ENCODE results near the gene ZIC2. TPM values are rescaled to one million over a fixed set of nuclear protein-coding genes. Genes with fewer than 3 reads are reported as not detected.

Gene ZIC2
- total RNA-seq, 8 experiments from 2014 or later, result 0.14 to 48.8 (median 1.3) TPM; not detected in 1

DNA sequence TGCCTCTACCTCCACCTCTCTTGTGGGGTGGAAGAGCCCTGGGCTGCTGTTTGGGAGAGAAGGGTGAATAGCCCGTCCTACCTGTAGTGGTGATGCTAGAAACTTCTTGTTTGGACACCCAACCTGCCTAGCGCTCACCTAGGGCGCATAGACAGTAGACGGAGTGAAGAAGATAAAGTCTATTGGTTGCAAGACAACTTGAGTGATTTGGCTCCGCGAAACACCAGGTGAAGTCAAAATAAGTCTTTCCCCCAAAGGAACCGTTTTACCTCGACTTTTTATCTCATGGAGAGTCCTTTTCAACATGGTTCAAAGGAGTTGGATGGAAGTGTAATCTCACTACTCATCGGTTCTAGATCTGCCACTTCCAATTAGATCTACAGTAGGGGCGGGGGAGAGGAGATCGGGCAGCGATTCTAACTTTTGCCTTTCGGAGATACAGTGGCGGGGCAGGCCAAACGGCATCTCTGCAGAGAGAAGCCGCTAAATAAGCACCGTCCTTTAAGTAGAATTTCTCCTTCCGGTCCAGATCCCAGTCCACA, 9.3 kb upstream of the ZIC2 start:
- Histone ChIP-seq H3K27ac (no peak overlapping the region), H3K4me3 (peak overlapping the region in 1 of 5 donors; percentile 54), H3K4me1 (replicated peaks in 1 of 2) (peaks cover 0 to 6% of the 10 kb centered on the region in 2 donors)
- ATAC-seq (replicated peaks in 6 of 8), result no peak
- in situ Hi-C loops (cut with MboI; ENCODE audit: low pct_unique_long_range_greater_than_20kb in 2 of 9, low sequenced_read_pairs in 9 of 9, unreplicated experiment in 9 of 9), result no loop called here
- WGBS, 10 experiments, result 0 to 49% (median 10%) methylated on average over 2 to 17 of the region's 18 CpGs

DNA sequence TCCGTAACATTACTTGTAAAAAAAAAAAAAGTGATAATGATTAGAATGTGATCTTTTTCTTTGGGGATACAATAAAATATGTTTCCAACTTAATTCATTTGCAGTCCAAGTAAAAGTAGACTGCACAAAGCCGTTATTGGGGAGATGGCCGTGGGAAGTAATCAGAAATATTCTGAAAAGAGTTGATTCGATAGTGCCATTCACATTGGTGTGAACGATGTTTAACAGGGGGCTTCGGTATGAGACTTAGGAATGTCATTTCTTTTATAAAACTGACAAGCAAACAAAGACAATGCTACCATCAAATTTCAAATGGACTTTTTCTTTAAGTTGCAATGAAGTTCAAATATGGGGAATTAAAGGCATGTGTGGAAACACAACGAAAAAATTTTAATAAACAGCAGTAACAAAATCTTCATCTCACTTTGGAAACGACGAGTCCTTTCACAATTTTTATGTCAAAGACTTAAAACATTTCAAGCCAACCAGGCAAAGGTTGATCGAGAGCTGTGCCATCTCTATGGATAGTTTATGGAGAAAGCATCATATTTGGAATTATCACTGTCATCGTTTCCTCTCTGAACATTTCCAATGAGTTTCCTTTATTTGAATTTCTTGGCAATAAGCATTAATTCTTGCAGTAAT, 8.3 kb upstream of the ZIC2 start:
- Histone ChIP-seq H3K27ac (no peak overlapping the region), H3K4me1 (replicated peaks in 1 of 2) (peaks cover 0 to 7% of the 10 kb centered on the region in 2 donors), H3K4me3 (no peak overlapping the region)
- no peak for ATAC-seq (replicated peaks in 6 of 8)
- WGBS, 10 experiments, result 8 to 48% (median 23%) methylated on average over 7 to 11 of the region's 11 CpGs; no CpG with 5 or more reads in 1 of the 10 experiments
- in situ Hi-C loops (cut with MboI; ENCODE audit: low pct_unique_long_range_greater_than_20kb in 2 of 9, low sequenced_read_pairs in 9 of 9, unreplicated experiment in 9 of 9), result no loop called here

DNA sequence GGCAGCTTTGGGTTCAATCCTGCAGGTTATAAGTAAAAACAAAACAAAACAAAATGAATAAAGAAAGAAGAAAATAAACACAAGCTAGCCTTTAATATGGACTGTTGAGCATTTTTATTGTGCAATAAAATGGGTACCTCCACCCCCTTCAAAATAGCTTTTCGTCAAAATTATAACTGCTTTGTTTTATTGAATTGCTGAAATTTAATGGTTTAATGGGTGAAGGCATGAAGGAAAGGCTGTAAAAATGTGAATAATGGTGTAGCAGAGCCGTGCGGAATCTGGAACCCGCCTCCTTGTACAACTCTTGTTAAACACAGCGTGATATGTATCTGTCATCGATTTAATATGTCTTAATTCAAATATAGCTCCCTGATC, 7.8 kb upstream of the ZIC2 start:
- in situ Hi-C loops (cut with MboI; ENCODE audit: low pct_unique_long_range_greater_than_20kb in 2 of 9, low sequenced_read_pairs in 9 of 9, unreplicated experiment in 9 of 9), result no loop called here

DNA sequence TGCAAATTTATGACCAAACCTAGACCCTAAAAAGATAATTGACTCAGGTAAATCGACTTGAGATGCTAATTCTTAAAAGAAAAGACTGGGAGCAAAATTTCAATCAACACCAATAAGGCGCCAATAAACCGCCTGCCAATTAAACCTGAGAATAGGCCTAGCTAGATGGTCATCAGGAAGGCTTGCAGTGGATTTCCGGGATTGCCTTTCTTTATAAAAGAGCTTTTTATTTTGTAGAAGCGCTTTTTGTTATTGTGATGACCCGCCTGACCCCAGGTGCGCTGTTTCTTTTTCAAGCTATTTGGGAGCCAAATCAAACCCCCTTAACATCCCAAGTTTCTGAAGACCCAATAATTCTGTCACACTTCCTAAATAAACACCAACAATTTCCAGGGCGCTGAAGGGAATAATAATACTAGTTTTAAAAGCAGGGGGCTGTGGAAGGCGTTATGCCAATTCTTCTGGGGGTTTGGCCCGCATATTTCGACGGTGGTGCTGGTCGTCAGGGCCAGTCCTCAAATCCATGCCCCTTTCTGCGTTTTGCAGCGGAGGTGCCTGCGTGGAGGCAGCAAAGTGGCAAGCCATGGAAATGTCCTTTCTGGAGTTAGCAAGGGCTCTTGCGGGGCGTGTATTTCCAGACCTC, 7.2 kb upstream of the ZIC2 start:
- H3K4me3 ChIP-seq, result no peak overlapping the region
- peaks cover 0 to 6% of the 10 kb centered on the region in 2 donors for H3K4me1 ChIP-seq (replicated peaks in 1 of 2)
- no peak overlapping the region for H3K27ac ChIP-seq
- ATAC-seq (replicated peaks in 6 of 8), result no peak
- 18 to 70% (median 43%) methylated on average over 3 to 16 of the region's 18 CpGs for WGBS, 10 experiments
- in situ Hi-C loops (cut with MboI; ENCODE audit: low pct_unique_long_range_greater_than_20kb in 2 of 9, low sequenced_read_pairs in 9 of 9, unreplicated experiment in 9 of 9), result no loop called here

More for the DNA sequence above, 7.8 kb upstream of the ZIC2 start:
- ATAC-seq (replicated peaks in 6 of 8), result no peak
- Histone ChIP-seq H3K27ac (no peak overlapping the region), H3K4me3 (no peak overlapping the region), H3K4me1 (replicated peaks in 1 of 2) (peaks cover 0 to 9% of the 10 kb centered on the region in 2 donors)
- WGBS, 10 experiments, result 16 to 69% (median 42%) methylated on average over 3 to 6 of the region's 6 CpGs

DNA sequence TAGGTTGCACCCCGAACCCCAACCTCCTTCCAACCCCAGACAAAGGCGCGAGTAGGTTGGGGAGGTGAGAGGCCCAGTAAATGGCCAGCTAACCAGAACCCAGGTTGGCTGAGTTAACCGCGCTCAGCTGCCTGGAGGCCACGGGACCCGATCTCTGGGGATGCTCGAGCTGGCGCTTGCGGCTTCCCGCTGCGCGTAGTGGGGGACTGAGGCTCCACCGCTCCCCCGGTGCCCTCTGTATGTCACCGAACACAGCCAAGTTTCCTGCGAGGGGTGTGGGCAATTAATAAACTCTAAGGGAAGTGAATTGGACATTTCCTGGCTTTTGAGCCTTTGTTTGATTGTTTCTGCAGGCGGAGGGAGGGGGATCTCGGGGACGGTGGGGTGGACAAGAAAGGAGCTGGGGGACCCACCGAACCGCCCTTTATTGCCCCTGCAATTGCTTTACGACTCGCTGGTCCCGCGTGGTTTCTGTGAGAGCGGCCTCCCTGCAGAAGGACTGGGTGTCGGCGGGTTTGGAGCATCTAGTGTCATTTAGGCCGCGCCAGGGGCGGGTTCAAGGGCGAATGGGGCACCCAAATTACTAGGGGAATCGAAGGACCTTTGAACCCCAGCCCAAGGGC, 6.5 kb upstream of the ZIC2 start:
- H3K27ac ChIP-seq, result no peak overlapping the region
- H3K4me3 ChIP-seq, result no peak overlapping the region
- peaks cover 0 to 6% of the 10 kb centered on the region in 2 donors for H3K4me1 ChIP-seq (replicated peaks in 1 of 2)
- 0 to 62% (median 24%) methylated on average over 1 to 14 of the region's 34 CpGs; no CpG with 5 or more reads in 4 of the 10 experiments for WGBS, 10 experiments
- in situ Hi-C loops (cut with MboI; ENCODE audit: low pct_unique_long_range_greater_than_20kb in 2 of 9, low sequenced_read_pairs in 9 of 9, unreplicated experiment in 9 of 9), result loop anchor here in 1 of 9 experiments (25.0 kb wide), 1 partner anchor 313 kb away; no protein-coding TSS in a partner anchor
- no peak for ATAC-seq (replicated peaks in 6 of 8)

DNA sequence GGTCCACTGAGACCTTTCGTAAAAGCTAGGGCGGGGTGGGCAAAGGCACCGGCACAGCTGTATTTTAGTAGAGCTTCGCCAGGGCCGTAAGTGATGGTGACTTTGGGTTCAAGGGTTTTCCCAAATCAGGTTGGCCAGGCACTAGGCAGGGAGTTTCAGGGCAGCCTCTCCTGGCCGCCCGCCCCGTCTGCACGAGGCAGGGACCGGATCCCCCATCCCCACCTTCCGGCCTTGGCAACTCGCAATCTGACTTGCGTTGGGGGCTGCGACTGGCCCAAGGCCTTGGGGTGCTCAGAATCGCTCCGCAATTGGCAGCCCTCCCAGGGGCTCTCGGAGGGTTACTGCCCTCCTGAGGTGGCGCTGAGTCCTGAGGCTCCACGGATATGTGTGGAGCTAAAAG, 6.0 kb upstream of the ZIC2 start:
- WGBS, 10 experiments, result 15 to 100% (median 81%) methylated on average over 1 to 4 of the region's 19 CpGs; no CpG with 5 or more reads in 6 of the 10 experiments
- ATAC-seq (replicated peaks in 6 of 8), result no peak
- H3K27ac ChIP-seq, result no peak overlapping the region

DNA sequence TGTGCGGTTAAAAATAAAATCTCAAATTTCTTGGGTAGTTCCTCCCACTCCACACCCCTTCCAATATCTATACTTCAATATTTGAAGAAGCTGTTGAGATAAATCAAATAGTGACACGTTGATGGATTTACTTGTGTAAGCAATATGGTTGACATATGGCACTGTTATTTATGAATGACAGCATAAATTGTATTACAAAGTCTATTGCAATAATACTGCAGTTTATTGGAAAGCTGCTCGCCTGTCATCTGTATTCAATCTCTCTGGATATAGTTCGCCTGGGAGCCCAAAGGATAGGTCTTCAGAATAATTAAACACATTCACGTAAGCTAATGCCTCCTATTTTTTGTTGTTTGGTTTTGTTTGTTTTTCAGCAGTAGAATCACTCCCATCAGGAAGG, 5.0 kb upstream of the ZIC2 start:
- peaks cover 0 to 6% of the 10 kb centered on the region in 2 donors for H3K4me1 ChIP-seq (replicated peaks in 1 of 2)

More for the DNA sequence above, 6.0 kb upstream of the ZIC2 start:
- in situ Hi-C loops (cut with MboI; ENCODE audit: low pct_unique_long_range_greater_than_20kb in 2 of 9, low sequenced_read_pairs in 9 of 9, unreplicated experiment in 9 of 9), result loop anchor here in 1 of 9 experiments (25.0 kb wide), 1 partner anchor 313 kb away; no protein-coding TSS in a partner anchor
- Histone ChIP-seq H3K4me1 (replicated peaks in 1 of 2) (peaks cover 0 to 6% of the 10 kb centered on the region in 2 donors), H3K4me3 (no peak overlapping the region)

DNA sequence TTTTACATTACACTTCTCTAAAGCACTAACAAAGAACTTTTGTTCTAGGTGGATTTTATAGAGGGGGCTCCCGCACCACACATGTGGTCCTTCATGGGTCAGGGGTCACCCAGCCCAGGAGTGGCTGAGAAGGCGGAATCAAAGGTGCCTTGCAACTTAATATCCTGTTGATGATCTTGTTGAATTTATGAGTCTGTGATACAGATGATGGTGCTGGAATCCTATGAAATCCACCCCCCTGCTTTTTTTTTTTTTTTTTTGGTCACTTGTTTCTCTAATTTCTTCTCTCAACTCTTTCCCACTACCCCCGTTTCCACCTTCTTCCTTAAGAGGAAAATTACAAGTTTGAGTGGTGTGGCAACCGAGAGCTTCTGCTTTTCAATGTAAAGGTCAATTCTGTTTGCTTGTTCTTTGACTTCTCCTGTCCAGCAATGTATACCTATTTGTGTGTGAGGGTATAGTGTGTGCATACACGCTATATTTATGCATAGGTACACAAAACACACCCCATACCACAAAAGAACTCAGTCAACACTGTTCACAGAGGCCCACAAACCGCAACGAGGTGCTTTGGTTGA, 4.2 kb upstream of the ZIC2 start:
- no peak overlapping the region for H3K27ac ChIP-seq
- WGBS, 10 experiments, result 20 to 78% (median 53%) methylated on average over 1 to 7 of the region's 7 CpGs
- in situ Hi-C loops (cut with MboI; ENCODE audit: low pct_unique_long_range_greater_than_20kb in 2 of 9, low sequenced_read_pairs in 9 of 9, unreplicated experiment in 9 of 9), result loop anchor here in 1 of 9 experiments (25.0 kb wide), 1 partner anchor 315 kb away; no protein-coding TSS in a partner anchor
- H3K4me3 ChIP-seq, result no peak overlapping the region
- ATAC-seq (replicated peaks in 6 of 8), result no peak
- H3K4me1 ChIP-seq (replicated peaks in 1 of 2), result peaks cover 0 to 6% of the 10 kb centered on the region in 2 donors

More for the DNA sequence above, 5.0 kb upstream of the ZIC2 start:
- Histone ChIP-seq H3K4me3 (no peak overlapping the region), H3K27ac (no peak overlapping the region)
- in situ Hi-C loops (cut with MboI; ENCODE audit: low pct_unique_long_range_greater_than_20kb in 2 of 9, low sequenced_read_pairs in 9 of 9, unreplicated experiment in 9 of 9), result loop anchor here in 1 of 9 experiments (25.0 kb wide), 1 partner anchor 314 kb away; no protein-coding TSS in a partner anchor
- no peak for ATAC-seq (replicated peaks in 6 of 8)
- 23 to 96% (median 57%) methylated on average over 1 to 5 of the region's 5 CpGs; no CpG with 5 or more reads in 1 of the 10 experiments for WGBS, 10 experiments

DNA sequence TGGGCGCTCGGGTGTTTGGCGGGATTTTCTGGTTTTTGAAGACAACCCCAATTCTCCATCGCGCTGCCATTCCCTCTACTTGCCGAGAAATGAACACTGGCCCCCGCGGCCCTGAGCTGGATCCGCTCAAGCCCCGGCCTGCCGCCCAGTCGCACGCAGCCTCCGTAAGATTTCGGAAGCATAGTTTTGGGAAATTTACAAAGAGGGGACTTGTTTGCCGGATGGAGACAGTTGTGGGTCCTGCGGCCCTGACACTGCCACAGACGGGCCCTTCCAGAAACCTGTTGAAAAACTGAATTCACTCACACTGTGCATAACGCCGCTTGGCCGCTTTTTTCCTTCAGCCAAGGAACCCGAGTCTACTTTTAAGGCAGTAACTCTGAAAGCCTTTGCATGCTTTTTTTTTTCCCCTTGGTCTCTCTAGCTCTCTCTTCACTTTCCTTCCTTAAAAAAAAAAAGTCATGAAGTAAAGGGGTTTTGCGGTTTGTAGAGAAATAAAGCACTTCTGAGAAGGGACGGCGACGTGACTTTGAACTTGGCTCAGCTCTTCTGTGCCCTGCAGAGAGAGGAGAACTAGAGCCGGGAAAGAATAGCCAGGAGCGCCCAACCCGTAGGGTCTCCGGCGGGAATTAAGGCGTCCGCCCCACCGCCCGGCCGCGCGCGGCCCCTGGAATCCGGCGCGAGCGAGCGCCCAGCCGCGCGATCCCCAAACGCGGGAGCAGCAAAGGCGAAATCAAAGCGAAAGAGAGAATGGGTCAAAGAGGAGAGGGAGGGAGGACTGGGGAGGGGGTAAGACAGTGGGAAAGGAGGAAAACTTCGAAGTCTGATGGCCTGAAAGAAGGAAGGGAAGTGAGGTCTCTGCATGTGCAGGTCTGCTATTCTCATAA, 3.4 kb upstream of the ZIC2 start:
- no peak overlapping the region for H3K27ac ChIP-seq
- WGBS, 10 experiments, result 4 to 50% (median 26%) methylated on average over 3 to 39 of the region's 52 CpGs
- H3K4me1 ChIP-seq (replicated peaks in 1 of 2), result peaks cover 0 to 6% of the 10 kb centered on the region in 2 donors
- ATAC-seq (replicated peaks in 6 of 8), result no peak
- in situ Hi-C loops (cut with MboI; ENCODE audit: low pct_unique_long_range_greater_than_20kb in 2 of 9, low sequenced_read_pairs in 9 of 9, unreplicated experiment in 9 of 9), result loop anchor here in 1 of 9 experiments (25.0 kb wide), 1 partner anchor 316 kb away; no protein-coding TSS in a partner anchor
- H3K4me3 ChIP-seq, result peak overlapping the region in 1 of 5 donors; percentile 84

DNA sequence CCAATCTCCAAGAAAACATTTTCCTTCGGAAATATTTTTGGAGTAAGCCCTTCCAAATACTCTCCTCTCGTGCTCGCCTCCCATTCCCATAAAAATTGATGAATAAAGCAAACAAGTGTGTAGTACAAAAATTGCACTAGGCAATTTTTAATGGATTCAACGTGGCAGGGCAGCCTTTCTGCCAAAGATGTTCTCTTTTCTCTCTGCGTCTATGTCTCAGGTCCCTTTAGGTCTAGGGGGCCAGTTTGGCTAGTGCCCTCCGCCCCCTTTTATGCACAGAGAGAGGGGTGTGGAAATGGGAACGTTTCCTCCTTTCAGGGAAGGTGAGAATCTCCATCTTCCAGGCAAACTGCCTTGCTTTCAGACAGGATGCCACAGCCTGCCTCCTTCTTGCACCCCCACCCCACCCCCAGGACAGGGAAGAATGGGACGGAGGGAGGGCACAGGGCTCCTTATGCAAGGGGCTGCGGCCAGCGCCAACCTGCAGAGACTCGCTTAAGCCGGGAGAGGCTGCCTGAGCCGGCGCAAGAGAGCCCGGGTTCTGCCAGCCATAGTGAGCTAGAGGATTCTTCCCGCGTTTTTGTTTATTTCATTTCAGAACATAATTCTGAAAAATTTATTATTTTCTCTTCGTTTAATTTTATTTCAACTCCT, 2.7 kb upstream of the ZIC2 start:
- Histone ChIP-seq H3K4me3 (peak overlapping the region in 3 of 5 donors; percentile 42 to 84 (median 58)), H3K27ac (peak overlapping the region in 1 of 2 donors; percentile 92), H3K4me1 (replicated peaks in 1 of 2) (peaks cover 0 to 6% of the 10 kb centered on the region in 2 donors)
- in situ Hi-C loops (cut with MboI; ENCODE audit: low pct_unique_long_range_greater_than_20kb in 2 of 9, low sequenced_read_pairs in 9 of 9, unreplicated experiment in 9 of 9), result loop anchor here in 1 of 9 experiments (25.0 kb wide), 1 partner anchor 317 kb away; no protein-coding TSS in a partner anchor
- no peak for ATAC-seq (replicated peaks in 6 of 8)
- WGBS, 10 experiments, result 0 to 20% (median 5%) methylated on average over 1 to 12 of the region's 18 CpGs; no CpG with 5 or more reads in 1 of the 10 experiments

DNA sequence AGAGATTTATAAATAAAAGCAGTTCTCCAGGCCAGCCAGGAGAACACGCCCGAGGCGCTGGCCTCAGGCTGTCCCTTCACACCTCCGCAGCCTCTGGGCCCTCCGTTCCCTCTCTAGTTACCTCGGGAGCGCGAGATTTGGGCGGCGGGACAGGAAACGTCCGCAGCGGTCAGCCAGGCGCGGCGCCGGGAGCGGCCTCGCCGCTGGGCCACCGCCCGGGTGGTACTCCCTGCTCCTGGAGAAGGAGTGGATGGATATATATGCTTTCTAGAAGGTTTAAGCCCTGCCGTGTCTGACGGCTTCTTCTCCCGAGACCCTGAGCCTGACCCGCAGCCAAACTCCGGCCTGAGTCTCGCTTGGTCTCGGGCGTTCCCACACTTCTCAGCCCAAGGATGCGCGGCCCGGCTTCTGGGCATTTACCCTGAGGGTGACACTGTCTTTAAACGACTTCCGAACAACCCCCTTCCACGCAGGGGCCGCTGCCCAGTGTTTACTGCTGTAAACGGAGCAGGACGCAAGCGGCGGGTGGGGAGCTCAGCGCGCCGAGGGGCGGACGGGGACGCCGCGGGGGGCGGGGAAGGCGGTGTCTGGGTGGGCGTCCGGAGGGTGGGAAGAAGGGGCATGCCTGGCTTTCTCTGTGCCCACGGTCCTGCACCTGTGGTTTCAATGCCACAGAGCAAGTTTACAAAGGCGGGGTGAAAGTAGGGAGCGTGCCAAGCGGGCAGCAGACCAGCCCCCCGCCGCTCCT, 2.0 kb upstream of the ZIC2 start:
- Histone ChIP-seq H3K4me1 (replicated peaks in 1 of 2) (peaks cover 0 to 6% of the 10 kb centered on the region in 2 donors), H3K4me3 (peak overlapping the region; percentile 38 to 84 (median 55)), H3K27ac (peak overlapping the region in 1 of 2 donors; percentile 92)
- in situ Hi-C loops (cut with MboI; ENCODE audit: low pct_unique_long_range_greater_than_20kb in 2 of 9, low sequenced_read_pairs in 9 of 9, unreplicated experiment in 9 of 9), result loop anchor here in 1 of 9 experiments (25.0 kb wide), 1 partner anchor 317 kb away; no protein-coding TSS in a partner anchor
- peak in 1 of 8 experiments; percentile 7 for ATAC-seq (replicated peaks in 6 of 8)
- WGBS, 10 experiments, result 0 to 7% (median 1%) methylated on average over 2 to 11 of the region's 59 CpGs; no CpG with 5 or more reads in 6 of the 10 experiments

Measured in motor neuron (in vitro differentiated cells).